Activated B cell treated with CpG ODN at 0.5 μM for 24 hours (primary cell): ENCODE data around the gene TIMP4. TPM values are rescaled to one million over a fixed set of nuclear protein-coding genes. Genes with fewer than 3 reads are reported as not detected.

Experiments used
- ATAC-seq: fragments of 200-7000 bp; cut with Tn5 transposase; one replicate; pipeline ENCODE4 v1.10.0; 2021; ENCODE audit warnings: low read depth, mild to moderate bottlenecking, moderate library complexity
- CTCF ChIA-PET: fragments of 350-600 bp; sonication (Branson Sonifier 250); formaldehyde crosslinking; loops from one replicate; lab custom pipeline; 2021; ENCODE audit warnings: antibody characterized with exemption; lab: Charles Lee
- POLR2A ChIA-PET: fragments of 350-600 bp; sonication (Branson Sonifier 250); formaldehyde crosslinking; loops from one replicate; lab custom pipeline; 2021; ENCODE audit warnings: antibody characterized with exemption; lab: Charles Lee
- DNase-seq: peaks from one replicate; pipeline ENCODE4 v3.0.0; 2022
- H3K27ac Mint-ChIP-seq: one replicate; pipeline ENCODE4 v1.8.0; 2020; ENCODE audit warnings: mixed read lengths
- H3K27me3 Mint-ChIP-seq: one replicate; pipeline ENCODE4 v1.8.0; 2021; ENCODE audit warnings: mixed read lengths
- H3K36me3 Mint-ChIP-seq: one replicate; pipeline ENCODE4 v1.8.0; 2021; ENCODE audit warnings: low read depth, mixed read lengths
- H3K4me1 Mint-ChIP-seq: one replicate; pipeline ENCODE4 v1.8.0; 2021; ENCODE audit warnings: mixed read lengths
- H3K4me3 Mint-ChIP-seq: one replicate; pipeline ENCODE4 v1.8.0; 2020; ENCODE audit warnings: mild to moderate bottlenecking, mixed read lengths
- H3K9me3 Mint-ChIP-seq: one replicate; pipeline ENCODE4 v1.8.0; 2020; ENCODE audit warnings: mixed read lengths
- intact Hi-C: fragments of 100-400 bp; cut with micrococcal nuclease; formaldehyde crosslinking; loops from one replicate; pipeline ENCODE4 v1.15.1; 2024
- total RNA-seq: library from RNA; stranded (reverse); gene quantifications from 2 replicates; pipeline ENCODE4 v1.2.3, GENCODE V29; 2022
- TF ChIP-seq, protein P1 (sequence below): fragments of 200-600 bp; IDR thresholded peaks from one replicate; pipeline ENCODE4 v1.8.0; 2022; ENCODE audit warnings: antibody characterized with exemption, mild to moderate bottlenecking

The TIMP4 gene
- total RNA-seq, 1 donor from 2014 or later, result not detected

DNA sequence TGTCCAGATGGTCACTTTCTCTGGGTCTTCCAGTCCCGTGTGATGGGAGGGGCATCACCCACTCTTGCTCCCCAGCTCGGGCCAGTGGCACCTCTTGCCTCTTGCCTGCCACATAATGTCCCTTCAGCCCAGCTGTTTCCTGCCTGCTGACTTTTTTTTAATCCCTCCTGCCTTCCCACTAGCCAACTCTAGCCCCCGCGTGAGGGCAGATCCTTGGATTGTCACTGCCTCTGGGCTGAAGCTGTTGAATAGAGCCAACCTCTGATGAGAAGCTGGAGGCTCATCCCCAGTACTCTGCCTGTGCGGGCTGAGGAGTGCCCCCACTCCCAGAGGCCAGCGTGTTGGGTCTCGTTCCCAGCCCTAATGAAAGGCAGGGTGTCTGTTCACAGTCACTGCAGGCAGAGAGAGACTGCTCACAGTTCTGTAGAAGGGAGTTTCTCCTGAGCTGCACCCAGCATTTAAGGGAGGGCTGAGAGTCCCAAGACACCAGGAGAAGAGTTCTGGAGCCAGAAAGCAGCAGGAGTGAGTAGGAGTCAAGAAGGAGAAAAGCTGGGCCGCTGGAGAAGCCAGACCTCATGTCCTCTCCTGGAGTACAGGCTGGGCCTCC lies 30.1 kb upstream of the TIMP4 start:
- H3K4me3 Mint-ChIP-seq, result no peak overlapping the region
- ATAC-seq (no peak), DNase-seq (no peak)
- peaks cover 20% of the 10 kb centered on the region for H3K4me1 Mint-ChIP-seq
- POLR2A ChIA-PET, result no interaction called here
- TF ChIP-seq, protein P1, sequence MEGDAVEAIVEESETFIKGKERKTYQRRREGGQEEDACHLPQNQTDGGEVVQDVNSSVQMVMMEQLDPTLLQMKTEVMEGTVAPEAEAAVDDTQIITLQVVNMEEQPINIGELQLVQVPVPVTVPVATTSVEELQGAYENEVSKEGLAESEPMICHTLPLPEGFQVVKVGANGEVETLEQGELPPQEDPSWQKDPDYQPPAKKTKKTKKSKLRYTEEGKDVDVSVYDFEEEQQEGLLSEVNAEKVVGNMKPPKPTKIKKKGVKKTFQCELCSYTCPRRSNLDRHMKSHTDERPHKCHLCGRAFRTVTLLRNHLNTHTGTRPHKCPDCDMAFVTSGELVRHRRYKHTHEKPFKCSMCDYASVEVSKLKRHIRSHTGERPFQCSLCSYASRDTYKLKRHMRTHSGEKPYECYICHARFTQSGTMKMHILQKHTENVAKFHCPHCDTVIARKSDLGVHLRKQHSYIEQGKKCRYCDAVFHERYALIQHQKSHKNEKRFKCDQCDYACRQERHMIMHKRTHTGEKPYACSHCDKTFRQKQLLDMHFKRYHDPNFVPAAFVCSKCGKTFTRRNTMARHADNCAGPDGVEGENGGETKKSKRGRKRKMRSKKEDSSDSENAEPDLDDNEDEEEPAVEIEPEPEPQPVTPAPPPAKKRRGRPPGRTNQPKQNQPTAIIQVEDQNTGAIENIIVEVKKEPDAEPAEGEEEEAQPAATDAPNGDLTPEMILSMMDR, result no peak
- no peaks in the 10 kb centered on the region for H3K27me3 Mint-ChIP-seq
- intact Hi-C loops, result no loop called here
- no peak overlapping the region for H3K27ac Mint-ChIP-seq
- no peaks in the 10 kb centered on the region for H3K36me3 Mint-ChIP-seq
- no peaks in the 10 kb centered on the region for H3K9me3 Mint-ChIP-seq
- CTCF ChIA-PET, result interaction anchor here (2.8 kb wide), 1 partner anchor 13 kb away, joined by 8 read pairs; no protein-coding TSS in a partner anchor

DNA sequence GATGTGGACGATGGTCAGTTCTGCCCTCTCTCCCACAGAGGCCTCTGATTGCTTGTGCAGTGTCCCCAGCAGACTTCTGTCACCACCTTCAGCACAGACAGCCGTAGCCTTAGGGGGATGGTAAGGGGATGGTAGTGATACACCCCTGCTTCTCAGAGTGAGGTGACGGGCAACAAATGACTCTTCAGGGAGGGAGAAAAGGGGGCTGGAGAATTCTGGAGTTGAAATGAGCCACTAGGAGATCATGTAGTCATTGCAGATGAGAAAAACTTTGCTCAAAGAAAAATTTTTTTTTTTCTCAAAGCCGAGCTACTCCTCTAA lies 29.6 kb upstream of the TIMP4 start:
- TF ChIP-seq, protein P1, result no peak
- Mint-ChIP-seq H3K4me1 (peaks cover 20% of the 10 kb centered on the region), H3K27ac (no peak overlapping the region), H3K36me3 (no peaks in the 10 kb centered on the region), H3K27me3 (no peaks in the 10 kb centered on the region), H3K9me3 (no peaks in the 10 kb centered on the region), H3K4me3 (no peak overlapping the region)
- ATAC-seq (no peak), DNase-seq (no peak)
- ChIA-PET POLR2A (no interaction called here), CTCF (interaction anchor here (2.8 kb wide), 1 partner anchor 13 kb away, joined by 8 read pairs; no protein-coding TSS in a partner anchor)
- intact Hi-C loops, result no loop called here

DNA sequence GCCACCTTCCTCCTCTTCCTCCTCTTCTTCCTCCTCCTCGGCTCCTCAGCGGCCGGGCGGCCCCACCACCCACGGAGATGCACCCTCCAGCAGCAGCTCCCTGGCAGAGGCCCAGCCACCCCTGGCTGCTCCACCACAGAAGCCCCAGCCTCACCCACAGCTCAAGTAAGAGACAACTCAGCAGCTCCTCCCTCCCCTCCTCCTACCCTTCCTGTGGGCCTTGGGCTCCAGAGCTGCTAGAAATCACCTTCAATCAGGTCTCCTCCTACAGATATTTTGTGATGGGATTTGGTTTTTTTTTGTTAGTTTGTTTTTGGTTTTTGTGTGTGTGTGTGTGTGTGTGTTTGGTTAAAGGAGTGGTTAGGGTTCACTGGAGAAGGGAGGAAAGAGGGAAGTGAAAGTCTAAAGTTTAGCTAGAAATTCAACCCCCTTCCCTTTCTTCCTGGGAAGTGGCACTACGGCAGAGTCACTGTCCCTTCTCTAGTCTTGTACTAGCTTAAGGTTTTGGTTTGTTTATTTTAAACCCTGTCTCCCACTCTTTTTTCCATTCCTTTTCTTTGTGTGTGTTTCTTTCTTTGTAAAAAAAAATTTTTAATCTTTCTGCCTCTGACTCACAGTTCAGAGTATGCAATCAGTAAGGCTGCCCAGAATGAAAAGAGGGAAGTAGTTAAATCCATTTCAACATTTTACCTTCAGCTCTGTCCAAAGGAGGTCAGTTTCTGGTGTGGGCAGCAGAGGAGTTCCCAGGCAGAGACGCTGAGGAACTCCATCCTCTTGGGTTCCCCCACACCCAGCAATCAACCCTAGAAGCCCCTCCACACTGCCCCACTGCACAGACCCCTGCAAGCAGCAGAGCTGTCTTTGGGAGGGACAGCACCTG lies 29.0 kb upstream of the TIMP4 start:
- intact Hi-C loops, result no loop called here
- Mint-ChIP-seq H3K9me3 (no peaks in the 10 kb centered on the region), H3K36me3 (no peaks in the 10 kb centered on the region), H3K4me1 (peaks cover 20% of the 10 kb centered on the region), H3K27me3 (no peaks in the 10 kb centered on the region), H3K27ac (peak overlapping the region; percentile 42), H3K4me3 (peak overlapping the region; percentile 33)
- CTCF ChIA-PET, result interaction anchor here (2.8 kb wide), 1 partner anchor 12 kb away, joined by 8 read pairs; no protein-coding TSS in a partner anchor
- POLR2A ChIA-PET, result no interaction called here
- DNase-seq (no peak), ATAC-seq (peak; percentile 76)
- TF ChIP-seq, protein P1, result no peak

- Mint-ChIP-seq H3K4me3 (no peak overlapping the region), H3K27ac (no peak overlapping the region), H3K36me3 (no peaks in the 10 kb centered on the region), H3K9me3 (no peaks in the 10 kb centered on the region), H3K27me3 (no peaks in the 10 kb centered on the region), H3K4me1 (peaks cover 17% of the 10 kb centered on the region)
- intact Hi-C loops, result no loop called here
- TF ChIP-seq, protein P1, result no peak
- DNase-seq (no peak), ATAC-seq (no peak)
- CTCF ChIA-PET, result interaction anchor here (2.8 kb wide), 1 partner anchor 11 kb away, joined by 8 read pairs; no protein-coding TSS in a partner anchor
- POLR2A ChIA-PET, result no interaction called here
Observed at GRCh38 chr3:12186515-12187286, 28.0 kb upstream of the TIMP4 start.
